HG03095 (cell line): ENCODE results near the gene RFX3.
A peak's percentile ranks its signal among the peaks of the same experiment; 100 is the strongest.
"Not testable (repeated sequence)": the region's sequence is repeated elsewhere in the genome, so short reads cannot be mapped to it uniquely, and the experiment has no call there.

Experiments
- ATAC-seq: cut with Tn5 transposase; IDR thresholded peaks from one replicate; pipeline ENCODE4 v1.9.1; 2021; ENCODE audit warnings: moderate library complexity; ENCODE audit not compliant: unreplicated experiment

Gene RFX3

GRCh38 chr9:3361116-3361515 lies 164.7 kb downstream of the RFX3 start:
- ATAC-seq = no peak

GRCh38 chr9:3360245-3360644 lies 165.6 kb downstream of the RFX3 start:
- no peak for ATAC-seq

GRCh38 chr9:3359778-3360177 lies 166.0 kb downstream of the RFX3 start:
- ATAC-seq = no peak

- no peak for ATAC-seq
Measured at GRCh38 chr9:3359048-3359692, 166.6 kb downstream of the RFX3 start.

GRCh38 chr9:3348169-3348568 lies 177.6 kb downstream of the RFX3 start:
- no peak for ATAC-seq

- ATAC-seq = no peak
Measured at GRCh38 chr9:3346549-3346948, 179.3 kb downstream of the RFX3 start.

- ATAC-seq = no peak
Measured at GRCh38 chr9:3343671-3344070, 182.1 kb downstream of the RFX3 start.

- no peak for ATAC-seq
Measured at GRCh38 chr9:3342159-3342777, 183.5 kb downstream of the RFX3 start.

- ATAC-seq = no peak
Measured at GRCh38 chr9:3337515-3338225, 188.1 kb downstream of the RFX3 start.

- ATAC-seq = no peak
Measured at GRCh38 chr9:3336951-3337350, 188.8 kb downstream of the RFX3 start.

- no peak for ATAC-seq
Measured at GRCh38 chr9:3332802-3333201, 193.0 kb downstream of the RFX3 start.

- no peak for ATAC-seq
Measured at GRCh38 chr9:3331801-3332200, 194.0 kb downstream of the RFX3 start.

GRCh38 chr9:3330792-3331420 lies 194.9 kb downstream of the RFX3 start:
- no peak for ATAC-seq

- no peak for ATAC-seq
Measured at GRCh38 chr9:3329361-3329760, 196.4 kb downstream of the RFX3 start.

- no peak for ATAC-seq
Measured at GRCh38 chr9:3323714-3324113, 202.1 kb downstream of the RFX3 start.

GRCh38 chr9:3321186-3321585 lies 204.6 kb downstream of the RFX3 start:
- no peak for ATAC-seq

- not testable (repeated sequence) for ATAC-seq
Measured at GRCh38 chr9:3312595-3312994, 213.2 kb downstream of the RFX3 start.

- ATAC-seq = no peak
Measured at GRCh38 chr9:3308609-3309008, 217.2 kb downstream of the RFX3 start.

GRCh38 chr9:3304388-3304787 lies 221.4 kb downstream of the RFX3 start:
- ATAC-seq = not testable (repeated sequence)

- ATAC-seq = peak; percentile 97
Measured at GRCh38 chr9:3299872-3300271, 225.9 kb downstream of the RFX3 start.

- no peak for ATAC-seq
Measured at GRCh38 chr9:3296536-3296935, 229.3 kb downstream of the RFX3 start.

GRCh38 chr9:3292311-3292710 lies 233.5 kb downstream of the RFX3 start:
- no peak for ATAC-seq
